Smooth muscle cell (in vitro differentiated cells): ENCODE measurements around the gene TCL1A. TPM values are rescaled to one million over a fixed set of nuclear protein-coding genes. Genes with fewer than 3 reads are reported as not detected.

ENCODE experiments used
- DNase-seq: peaks from one replicate; lab custom pipeline; 2025; ENCODE audit not compliant: unreplicated experiment; lab: John Stamatoyannopoulos, UW
- H2AFZ ChIP-seq: fragments of 200-600 bp; sonication (generic); 2 replicates; pipeline ENCODE4 v1.6.0; 2016; ENCODE audit warnings: antibody characterized with exemption, low read depth, mild to moderate bottlenecking
- H3F3A ChIP-seq: fragments of 200-600 bp; sonication (generic); 2 replicates; pipeline ENCODE4 v1.6.0; 2017; ENCODE audit warnings: antibody characterized with exemption, low read depth
- H3K27ac ChIP-seq: fragments of 200-600 bp; sonication (generic); 2 replicates; pipeline ENCODE4 v1.5.1; 2016; ENCODE audit warnings: low read depth, mild to moderate bottlenecking
- H3K27me3 ChIP-seq: fragments of 200-600 bp; sonication (generic); 2 replicates; pipeline ENCODE4 v1.6.1; 2016; ENCODE audit warnings: low read depth, mild to moderate bottlenecking
- H3K36me3 ChIP-seq: fragments of 200-600 bp; sonication (generic); 2 replicates; pipeline ENCODE4 v1.5.1; 2016; ENCODE audit warnings: low read depth
- H3K4me1 ChIP-seq: fragments of 200-600 bp; sonication (generic); 2 replicates; pipeline ENCODE4 v1.5.1; 2016; ENCODE audit warnings: low read depth
- H3K4me2 ChIP-seq: fragments of 200-600 bp; sonication (generic); 2 replicates; pipeline ENCODE4 v1.6.0; 2016; ENCODE audit warnings: mild to moderate bottlenecking
- H3K4me3 ChIP-seq: fragments of 200-600 bp; sonication (generic); 2 replicates; pipeline ENCODE4 v1.5.1; 2016; ENCODE audit warnings: mild to moderate bottlenecking
- H3K79me2 ChIP-seq: fragments of 200-600 bp; sonication (generic); 2 replicates; pipeline ENCODE4 v1.6.0; 2016; ENCODE audit warnings: low read depth, mild to moderate bottlenecking
- H3K9ac ChIP-seq: fragments of 200-600 bp; sonication (generic); 2 replicates; pipeline ENCODE4 v1.6.0; 2016; ENCODE audit warnings: low read depth
- H3K9me3 ChIP-seq: fragments of 200-600 bp; sonication (generic); replicated peaks from 2 replicates; pipeline ENCODE4 v1.5.1; 2016; ENCODE audit warnings: low read depth
- H4K20me1 ChIP-seq: fragments of 200-600 bp; sonication (generic); 2 replicates; pipeline ENCODE4 v1.6.0; 2016; ENCODE audit warnings: low read depth
- WGBS: methylation state at CpG from one replicate; pipeline ENCODE4 v1.1.7; 2016; ENCODE audit warnings: low lambda C conversion rate; 5-methylcytosine and 5-hydroxymethylcytosine counted together
- polyA plus RNA-seq: library from polyadenylated mRNA; unstranded; fragments of >200 nt; fragmentation: Nextera tagmentation; extraction: Ambion mirVana; gene quantifications from 2 replicates; pipeline ENCODE4 v1.2.1, GENCODE V29; 2016
- total RNA-seq: library from RNA; depleted of rRNA; stranded (reverse); fragments of >200 nt; gene quantifications from 2 replicates; pipeline ENCODE4 v1.2.3, GENCODE V29; 2014
- TF ChIP-seq, protein P1 (sequence below): fragments of 200-600 bp; sonication (generic); IDR thresholded peaks from 2 replicates; pipeline ENCODE4 v1.5.1; 2017; ENCODE audit warnings: borderline replicate concordance, mild to moderate bottlenecking, antibody characterized with exemption; ENCODE audit not compliant: insufficient read depth, poor library complexity, severe bottlenecking

The TCL1A gene
- total and polyA plus RNA-seq, 2 experiments from 2014 or later: not detected

DNA sequence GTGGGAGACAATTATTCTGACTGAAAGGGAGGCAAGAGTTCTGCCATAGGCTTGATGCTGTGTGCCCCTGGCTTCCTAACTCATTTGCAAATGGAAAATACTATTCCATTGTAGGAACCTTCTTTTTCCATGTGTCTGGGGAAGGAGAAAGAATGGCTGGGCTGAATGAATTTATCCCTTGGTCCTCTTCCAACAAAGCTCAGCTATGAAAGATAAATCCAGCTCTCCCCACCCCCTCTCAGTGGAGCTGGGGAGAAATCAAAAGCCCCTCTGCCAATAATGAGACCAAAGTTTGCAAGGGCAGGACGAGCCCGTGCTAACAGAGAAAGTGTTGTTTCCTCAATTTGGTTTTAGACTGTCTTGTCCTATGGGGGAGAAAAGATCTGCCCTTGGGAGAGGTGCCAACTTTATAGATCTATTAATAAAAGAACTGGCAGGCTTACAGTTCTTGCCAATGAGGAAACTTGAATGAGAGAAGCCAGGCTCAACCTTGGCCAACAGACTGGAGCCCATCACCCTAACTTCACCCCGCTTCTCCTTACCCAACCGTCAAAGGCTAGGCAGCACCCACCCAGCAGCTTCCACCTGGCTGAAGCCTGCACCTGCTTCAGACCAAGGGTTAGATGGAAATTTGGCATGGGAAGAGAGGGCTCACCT is 36.6 kb downstream of the TCL1A start:
- no peak for DNase-seq
- TF ChIP-seq, protein P1, sequence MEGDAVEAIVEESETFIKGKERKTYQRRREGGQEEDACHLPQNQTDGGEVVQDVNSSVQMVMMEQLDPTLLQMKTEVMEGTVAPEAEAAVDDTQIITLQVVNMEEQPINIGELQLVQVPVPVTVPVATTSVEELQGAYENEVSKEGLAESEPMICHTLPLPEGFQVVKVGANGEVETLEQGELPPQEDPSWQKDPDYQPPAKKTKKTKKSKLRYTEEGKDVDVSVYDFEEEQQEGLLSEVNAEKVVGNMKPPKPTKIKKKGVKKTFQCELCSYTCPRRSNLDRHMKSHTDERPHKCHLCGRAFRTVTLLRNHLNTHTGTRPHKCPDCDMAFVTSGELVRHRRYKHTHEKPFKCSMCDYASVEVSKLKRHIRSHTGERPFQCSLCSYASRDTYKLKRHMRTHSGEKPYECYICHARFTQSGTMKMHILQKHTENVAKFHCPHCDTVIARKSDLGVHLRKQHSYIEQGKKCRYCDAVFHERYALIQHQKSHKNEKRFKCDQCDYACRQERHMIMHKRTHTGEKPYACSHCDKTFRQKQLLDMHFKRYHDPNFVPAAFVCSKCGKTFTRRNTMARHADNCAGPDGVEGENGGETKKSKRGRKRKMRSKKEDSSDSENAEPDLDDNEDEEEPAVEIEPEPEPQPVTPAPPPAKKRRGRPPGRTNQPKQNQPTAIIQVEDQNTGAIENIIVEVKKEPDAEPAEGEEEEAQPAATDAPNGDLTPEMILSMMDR: no peak
- Histone ChIP-seq H3K9me3 (no peaks in the 10 kb centered on the region), H3K4me1 (no peaks in the 10 kb centered on the region), H3F3A (no peaks in the 10 kb centered on the region), H3K27me3 (no peaks in the 10 kb centered on the region), H4K20me1 (no peaks in the 10 kb centered on the region), H3K36me3 (no peaks in the 10 kb centered on the region), H3K79me2 (no peaks in the 10 kb centered on the region), H3K4me2 (no peak overlapping the region), H3K27ac (no peak overlapping the region), H3K9ac (no peak overlapping the region), H3K4me3 (no peak overlapping the region), H2AFZ (no peak overlapping the region)
- 96% methylated on average over 4 of the region's 4 CpGs for WGBS

- 69% methylated on average over 4 of the region's 4 CpGs for WGBS
- no peak for DNase-seq
- TF ChIP-seq, protein P1: no peak
- Histone ChIP-seq H3F3A (no peaks in the 10 kb centered on the region), H3K9ac (no peak overlapping the region), H3K27me3 (no peaks in the 10 kb centered on the region), H3K9me3 (no peaks in the 10 kb centered on the region), H3K79me2 (no peaks in the 10 kb centered on the region), H3K4me1 (no peaks in the 10 kb centered on the region), H3K4me3 (no peak overlapping the region), H3K36me3 (no peaks in the 10 kb centered on the region), H2AFZ (no peak overlapping the region), H3K27ac (no peak overlapping the region), H4K20me1 (no peaks in the 10 kb centered on the region), H3K4me2 (no peak overlapping the region)
Measured at GRCh38 chr14:95675486-95675885, 38.4 kb downstream of the TCL1A start.

GRCh38 chr14:95674613-95675012 is 39.3 kb downstream of the TCL1A start:
- H3K4me3 ChIP-seq: no peak overlapping the region
- H3K9ac ChIP-seq: no peak overlapping the region
- TF ChIP-seq, protein P1: no peak
- H3K27ac ChIP-seq: no peak overlapping the region
- DNase-seq: no peak
- no peaks in the 10 kb centered on the region for H3K36me3 ChIP-seq
- WGBS: 91% methylated on average over 4 of the region's 4 CpGs
- no peak overlapping the region for H2AFZ ChIP-seq
- no peaks in the 10 kb centered on the region for H3K27me3 ChIP-seq
- no peaks in the 10 kb centered on the region for H3F3A ChIP-seq
- H3K79me2 ChIP-seq: no peaks in the 10 kb centered on the region
- H3K4me1 ChIP-seq: no peaks in the 10 kb centered on the region
- no peaks in the 10 kb centered on the region for H3K9me3 ChIP-seq
- no peaks in the 10 kb centered on the region for H4K20me1 ChIP-seq
- no peak overlapping the region for H3K4me2 ChIP-seq

DNA sequence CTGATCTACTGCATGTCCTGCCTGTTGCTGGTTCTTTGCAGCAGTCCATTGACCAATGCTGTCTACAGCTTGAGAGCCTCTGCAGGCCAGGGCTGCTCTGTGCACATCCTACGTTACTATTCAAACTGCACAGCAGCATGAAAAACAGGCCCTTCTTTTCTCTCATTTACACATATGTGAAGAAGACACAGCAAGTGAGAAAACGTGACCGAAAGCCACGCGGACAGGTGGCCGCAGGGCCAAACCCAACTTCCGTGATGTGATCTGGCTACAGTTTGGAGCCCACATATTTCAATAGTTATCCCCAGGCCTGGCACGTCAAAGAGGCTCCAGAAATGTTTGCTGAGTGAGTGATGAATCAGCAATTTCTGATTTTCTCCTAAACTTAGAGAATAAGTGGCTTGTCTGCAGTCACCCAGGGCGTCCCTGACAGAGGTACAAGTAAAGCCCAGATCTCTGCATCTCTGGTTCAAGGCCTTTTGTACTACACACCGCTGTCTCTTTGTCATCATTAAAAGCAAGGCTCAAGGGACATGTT is 45.6 kb downstream of the TCL1A start:
- no peak overlapping the region for H3K4me3 ChIP-seq
- TF ChIP-seq, protein P1: no peak
- no peaks in the 10 kb centered on the region for H3F3A ChIP-seq
- no peaks in the 10 kb centered on the region for H3K79me2 ChIP-seq
- no peaks in the 10 kb centered on the region for H3K9me3 ChIP-seq
- no peak overlapping the region for H3K9ac ChIP-seq
- no peak for DNase-seq
- no peaks in the 10 kb centered on the region for H3K27me3 ChIP-seq
- H4K20me1 ChIP-seq: no peaks in the 10 kb centered on the region
- H3K4me1 ChIP-seq: no peaks in the 10 kb centered on the region
- no peak overlapping the region for H3K4me2 ChIP-seq
- no peak overlapping the region for H3K27ac ChIP-seq
- no peak overlapping the region for H2AFZ ChIP-seq
- no peaks in the 10 kb centered on the region for H3K36me3 ChIP-seq
- 91% methylated on average over 10 of the region's 10 CpGs for WGBS
